NCI-H2171 treated with DMSO at 0.1 percent for 48 hours (cell line): ENCODE data around the gene NFASC.

Source experiments
- DNase-seq: peaks from one replicate; lab custom pipeline; 2025; lab: John Stamatoyannopoulos, UW

NFASC gene

DNA sequence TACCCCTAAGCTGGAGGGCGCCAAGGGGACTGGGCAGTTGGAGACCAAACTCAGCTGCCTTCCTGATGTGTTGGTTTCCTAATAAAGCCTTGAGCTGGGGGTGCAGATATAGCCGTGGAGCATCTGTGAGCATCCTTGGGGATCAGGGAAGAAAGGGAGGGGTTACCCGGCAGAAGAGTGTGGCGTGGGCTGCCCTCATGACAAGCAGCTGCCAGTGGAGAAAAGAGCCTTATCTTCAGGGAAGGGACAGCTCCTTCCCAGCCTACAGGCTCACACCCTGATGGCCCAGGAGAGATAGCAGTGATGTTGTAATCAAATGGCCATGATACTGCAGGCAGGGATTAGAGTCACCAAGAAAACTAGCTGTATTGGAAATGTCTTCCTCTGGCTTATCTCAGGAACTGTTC lies 10.8 kb upstream of the NFASC start:
- DNase-seq = peak; percentile 23

DNA sequence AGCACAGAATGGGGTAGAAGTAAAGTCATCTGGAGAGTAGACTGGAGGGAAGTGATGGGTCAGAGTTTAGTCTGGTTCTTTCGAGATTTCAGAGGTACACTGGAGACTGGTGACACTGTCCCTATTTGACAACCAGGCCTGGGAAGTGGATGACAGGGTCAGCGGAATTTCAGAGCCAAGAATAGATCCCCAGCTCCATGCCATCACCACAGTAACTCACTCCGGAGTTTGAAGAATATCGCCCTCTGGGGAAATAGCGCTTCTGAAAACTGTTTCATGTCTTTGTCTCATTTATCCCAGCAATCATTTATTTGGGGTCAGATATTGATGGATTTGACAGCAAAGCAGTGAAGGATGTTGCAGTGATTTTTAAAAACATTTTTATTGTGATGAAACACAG lies 7.6 kb upstream of the NFASC start:
- no peak for DNase-seq

GRCh38 chr1:204863730-204864129 lies 6.9 kb upstream of the NFASC start:
- no peak for DNase-seq

- DNase-seq = no peak
These were observed 4.5 kb upstream of the NFASC start for GRCh38 chr1:204866051-204866596.

- peak; percentile 23 for DNase-seq
These were observed 3.5 kb upstream of the NFASC start for GRCh38 chr1:204867203-204867602.

DNA sequence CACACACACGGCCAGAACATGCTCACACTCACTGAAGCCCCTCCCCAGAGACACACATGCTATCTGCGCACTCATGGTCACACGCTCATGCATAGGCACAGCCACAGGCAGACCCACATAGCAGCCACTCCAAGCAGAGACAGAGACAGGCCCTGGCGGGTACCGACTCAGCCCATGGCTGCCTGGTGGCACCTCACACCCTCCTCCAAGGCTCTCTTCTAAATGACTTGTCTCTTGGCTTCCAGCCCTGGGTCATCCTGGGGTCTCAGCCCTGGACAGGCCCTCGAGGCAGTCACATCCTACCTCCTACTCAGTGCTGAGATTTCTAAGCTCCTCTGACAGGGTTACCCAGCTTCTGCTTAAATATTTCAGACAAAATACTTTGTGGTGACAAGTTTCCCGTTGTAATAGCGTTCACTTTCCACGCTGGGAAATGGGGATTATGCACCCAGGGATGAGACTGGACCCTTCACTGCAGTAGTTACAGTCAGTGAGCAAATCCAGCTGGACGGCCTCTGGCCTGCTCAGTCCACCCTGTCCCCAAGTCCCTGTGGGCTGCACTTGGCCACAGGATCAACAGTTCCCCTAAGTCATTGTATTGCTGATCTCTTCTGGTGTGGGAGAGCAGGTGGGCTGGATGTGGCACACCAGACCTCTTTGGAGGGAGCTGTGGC lies 2.9 kb upstream of the NFASC start:
- DNase-seq = no peak

- no peak for DNase-seq
These were observed 2.3 kb upstream of the NFASC start for GRCh38 chr1:204868340-204868700.

DNA sequence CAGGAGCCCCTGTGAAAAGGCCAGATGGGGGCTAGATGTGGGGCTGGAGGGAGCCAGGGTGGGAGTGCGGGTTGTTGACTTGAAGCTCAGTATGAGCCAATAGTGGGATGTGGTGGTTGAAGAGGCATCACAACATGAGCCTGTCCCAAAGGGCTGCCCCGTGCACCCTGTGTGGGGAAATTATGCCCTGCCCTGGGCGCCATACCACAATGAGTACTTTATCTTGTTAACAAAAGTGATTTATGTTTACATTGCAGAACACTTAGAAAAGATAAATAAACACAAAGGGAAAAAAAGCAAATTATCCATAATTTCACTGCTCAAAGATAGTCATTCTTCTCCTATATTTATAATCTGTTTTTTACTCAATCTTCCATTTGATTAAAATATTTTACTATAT lies 1.6 kb upstream of the NFASC start:
- DNase-seq = no peak

DNA sequence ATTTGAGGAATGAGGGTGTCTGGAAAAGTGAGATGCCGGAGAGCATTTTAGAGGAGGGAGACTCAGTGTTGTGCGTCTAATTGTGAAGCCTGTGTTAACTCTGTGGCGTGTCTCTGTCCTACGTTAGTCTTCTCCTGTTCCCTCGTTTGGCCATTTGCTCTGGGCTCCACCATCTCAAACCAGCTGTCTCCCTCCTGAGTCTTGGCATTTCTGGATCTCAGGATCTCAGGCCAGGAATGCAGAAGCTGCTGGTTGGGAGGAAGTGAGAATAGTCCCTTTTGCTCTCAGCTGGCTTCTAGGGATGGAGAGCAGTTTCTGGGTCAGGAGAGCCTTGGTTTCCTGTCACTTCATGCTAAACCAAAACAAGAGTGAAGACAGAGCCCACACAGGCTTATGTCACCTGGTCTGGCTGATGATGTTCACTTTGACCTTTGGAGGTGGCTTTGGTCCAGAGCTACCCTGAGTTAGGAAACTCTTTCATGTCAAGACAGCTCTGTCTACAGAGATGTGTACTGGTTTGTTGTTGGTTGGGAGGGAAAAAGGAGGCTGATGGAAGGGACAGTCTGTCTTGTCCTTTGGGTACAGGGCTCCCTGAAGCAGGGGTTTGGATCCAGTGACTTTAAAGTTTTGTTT lies 859 bp downstream of the NFASC start:
- DNase-seq = no peak

- DNase-seq = no peak
These were observed 1.7 kb downstream of the NFASC start for GRCh38 chr1:204872262-204872881.

DNA sequence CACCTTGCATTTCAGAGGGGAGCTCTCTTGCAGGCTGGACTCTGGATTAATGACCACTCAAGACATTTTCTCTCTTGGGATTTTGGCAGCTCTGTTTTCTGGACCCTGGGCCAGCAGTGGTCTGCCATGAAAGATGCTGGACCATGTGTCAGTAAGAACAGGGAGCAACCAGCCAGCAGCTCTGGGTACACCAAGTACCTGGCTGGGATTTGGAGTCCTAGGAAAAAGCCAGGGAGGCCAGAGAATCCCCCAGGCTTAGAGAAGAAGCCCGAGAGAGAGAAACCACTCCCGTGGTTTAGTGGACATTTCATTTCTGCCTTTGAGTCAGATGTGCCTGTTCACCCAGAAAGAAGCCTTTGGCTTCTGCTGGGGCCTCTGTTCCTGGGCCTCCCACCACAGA lies 2.5 kb downstream of the NFASC start:
- DNase-seq = no peak

DNA sequence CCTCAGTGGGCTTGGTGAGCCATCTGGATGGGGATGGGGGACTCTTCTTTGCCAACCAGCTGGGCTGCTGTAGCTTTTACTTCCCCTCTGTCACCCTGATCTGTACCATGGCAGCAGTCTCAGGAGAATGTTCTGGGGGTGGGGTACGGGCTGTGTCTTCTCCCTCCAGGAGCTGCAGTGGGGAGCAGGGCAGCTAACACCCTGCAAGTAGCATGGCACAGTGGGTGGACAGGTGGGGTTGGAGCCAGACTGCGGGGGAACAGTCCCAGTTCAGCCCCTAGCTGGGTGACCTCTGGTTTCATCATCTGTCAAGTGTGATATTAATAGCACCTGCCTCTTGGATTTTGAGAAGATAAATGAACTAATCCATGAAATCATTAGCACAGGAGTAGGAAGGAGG lies 3.1 kb downstream of the NFASC start:
- DNase-seq = peak; percentile 18

DNA sequence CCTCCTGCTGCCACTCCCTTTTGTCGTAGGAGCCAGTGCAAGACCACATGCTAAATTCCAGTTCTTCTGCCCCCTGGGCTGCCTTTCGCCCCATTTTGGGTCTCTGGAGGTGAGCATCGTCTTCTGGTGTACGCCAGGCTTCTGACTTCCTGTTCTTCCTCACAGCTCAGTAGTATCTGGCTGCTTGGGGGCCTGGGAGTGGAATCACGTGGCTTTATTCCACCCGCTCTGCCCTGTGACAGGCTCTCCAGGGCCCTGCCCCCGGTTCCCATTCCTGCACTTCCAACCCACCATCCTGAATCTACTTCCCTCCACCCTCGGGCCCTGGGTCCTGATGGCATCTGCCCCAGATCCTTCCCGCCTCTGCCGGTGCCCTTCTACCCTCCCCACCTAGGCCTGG lies 3.6 kb downstream of the NFASC start:
- no peak for DNase-seq

DNA sequence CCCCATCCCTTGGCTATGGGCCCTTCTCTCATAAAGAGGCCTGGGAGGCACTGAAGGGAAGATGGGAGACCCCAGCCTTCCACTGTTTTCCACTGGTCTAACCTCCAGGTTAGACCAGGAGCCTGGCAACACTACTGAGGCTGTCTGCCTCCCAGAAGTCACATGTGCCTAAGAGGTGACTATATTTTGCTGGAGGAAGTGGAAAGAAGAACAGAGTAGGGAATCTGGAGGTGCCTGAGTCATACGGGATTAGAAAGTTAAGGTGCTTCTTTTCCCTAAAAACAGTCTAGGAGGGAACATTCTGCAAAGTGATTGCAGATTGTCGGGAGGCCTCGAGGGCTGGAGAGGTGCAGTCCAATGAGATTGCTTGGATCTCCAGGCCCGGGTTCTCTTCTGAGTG lies 4.6 kb downstream of the NFASC start:
- DNase-seq = no peak

DNA sequence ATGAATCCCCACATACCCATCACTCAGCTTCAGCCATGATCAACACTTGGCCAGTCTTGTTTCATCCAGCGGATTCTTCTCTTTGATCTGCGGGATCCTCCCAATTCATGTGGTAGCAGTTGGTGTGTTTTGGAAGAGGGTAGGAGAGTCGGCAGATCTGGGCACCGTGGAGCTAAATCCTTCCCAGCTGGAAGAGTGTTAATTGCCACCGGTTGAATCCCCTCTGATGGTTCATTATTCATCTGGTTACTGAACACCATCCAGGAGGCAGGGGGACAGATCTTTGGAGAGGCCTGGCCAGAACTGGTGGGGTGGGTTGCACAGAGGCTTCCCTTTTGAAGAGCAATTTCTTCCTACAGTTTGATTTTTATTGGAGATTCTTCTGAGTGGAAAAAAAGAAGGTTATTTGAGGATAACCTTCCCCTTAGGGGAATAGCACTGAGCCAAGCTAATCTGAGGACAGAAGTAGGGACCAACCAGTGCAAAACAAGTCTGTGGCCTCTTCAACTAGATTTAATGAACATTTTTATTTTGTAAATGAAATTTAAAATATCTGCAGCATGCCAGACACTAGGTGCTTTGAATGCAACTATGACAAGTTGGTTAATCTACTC lies 8.1 kb downstream of the NFASC start:
- peak; percentile 39 for DNase-seq

- no peak for DNase-seq
These were observed 8.7 kb downstream of the NFASC start for GRCh38 chr1:204879351-204879750.

DNA sequence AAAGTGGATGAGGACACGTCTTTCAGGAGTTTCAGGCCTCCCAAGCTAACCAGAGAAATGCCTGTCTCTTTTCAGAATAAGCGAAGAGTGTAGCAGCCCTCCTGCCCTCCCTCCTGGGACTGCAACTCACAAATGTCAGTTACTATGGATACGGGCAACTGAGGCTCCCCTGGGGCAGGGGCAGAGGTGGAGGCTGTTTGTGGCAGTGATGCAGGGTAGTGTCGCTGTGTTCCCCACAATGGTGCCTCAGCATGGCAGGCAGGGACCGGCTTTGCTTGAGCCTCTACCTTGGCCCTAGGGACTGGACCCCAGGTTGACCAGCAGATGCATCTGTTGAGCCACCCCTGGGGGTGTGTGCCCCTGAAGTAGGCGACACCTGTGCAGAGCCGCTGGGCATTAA lies 10.2 kb downstream of the NFASC start:
- peak; percentile 51 for DNase-seq

- no peak for DNase-seq
These were observed 11.8 kb downstream of the NFASC start for GRCh38 chr1:204882479-204882878.

GRCh38 chr1:204883405-204883804 lies 12.7 kb downstream of the NFASC start:
- DNase-seq = no peak

DNA sequence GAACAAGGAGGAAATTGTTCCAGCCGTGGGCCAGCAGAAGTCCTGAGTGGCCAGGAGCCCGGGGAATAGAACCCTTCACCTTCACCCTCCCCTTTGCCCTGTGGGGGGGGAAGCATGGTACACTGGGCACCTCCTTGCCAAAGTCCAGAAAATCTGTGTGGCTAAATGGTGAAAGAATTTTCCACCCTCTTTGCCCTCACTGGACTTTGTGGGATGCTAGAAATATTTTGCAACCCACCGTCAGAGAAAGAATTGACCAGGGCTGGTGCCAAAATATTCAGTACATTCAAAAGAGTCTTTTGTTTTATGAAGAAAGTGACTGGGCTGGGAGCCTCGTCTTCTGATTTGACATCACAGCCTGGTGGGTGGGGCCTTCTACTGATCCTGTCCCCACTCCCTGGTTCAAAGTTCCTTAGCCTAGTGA lies 14.6 kb downstream of the NFASC start:
- DNase-seq = no peak

DNA sequence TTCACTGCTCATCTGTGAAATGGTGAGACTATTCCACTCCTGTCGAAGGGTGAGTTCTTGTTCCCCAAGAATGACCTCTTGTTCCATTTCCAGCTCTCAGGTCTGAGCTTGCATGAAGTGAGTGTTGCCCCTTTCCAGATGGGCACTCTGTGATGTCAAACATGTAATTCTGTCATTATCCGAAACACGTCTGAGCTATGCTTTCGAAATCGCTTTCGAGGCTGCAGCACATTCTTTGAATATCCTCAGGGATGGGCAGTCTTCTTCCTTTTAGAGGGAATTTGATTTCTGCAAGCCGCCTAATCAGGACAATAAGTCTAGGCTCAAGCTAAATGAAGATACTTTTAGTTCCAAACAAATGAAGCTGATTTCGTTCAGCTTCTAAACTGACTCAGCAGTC lies 15.1 kb downstream of the NFASC start:
- DNase-seq = no peak

DNA sequence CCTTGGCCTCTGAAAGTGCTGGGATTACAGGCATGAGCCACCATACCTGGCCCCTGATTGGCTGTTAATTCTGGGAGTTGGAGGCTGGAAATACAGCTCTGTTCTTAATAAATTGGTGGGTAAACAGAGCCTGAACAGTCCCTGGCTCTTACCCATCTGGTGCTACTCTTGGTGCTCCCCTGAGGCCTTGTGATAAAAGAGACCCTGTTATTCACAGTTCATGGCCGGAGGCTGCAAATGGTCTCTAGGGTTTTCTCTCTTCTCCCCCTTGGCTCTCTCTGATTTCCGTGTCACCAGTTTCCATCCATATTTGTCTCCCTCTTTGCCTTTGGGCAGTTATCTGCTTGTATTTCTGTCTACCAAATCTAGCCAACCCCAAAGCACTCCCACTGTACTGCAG lies 17.2 kb downstream of the NFASC start:
- peak; percentile 96 for DNase-seq

DNA sequence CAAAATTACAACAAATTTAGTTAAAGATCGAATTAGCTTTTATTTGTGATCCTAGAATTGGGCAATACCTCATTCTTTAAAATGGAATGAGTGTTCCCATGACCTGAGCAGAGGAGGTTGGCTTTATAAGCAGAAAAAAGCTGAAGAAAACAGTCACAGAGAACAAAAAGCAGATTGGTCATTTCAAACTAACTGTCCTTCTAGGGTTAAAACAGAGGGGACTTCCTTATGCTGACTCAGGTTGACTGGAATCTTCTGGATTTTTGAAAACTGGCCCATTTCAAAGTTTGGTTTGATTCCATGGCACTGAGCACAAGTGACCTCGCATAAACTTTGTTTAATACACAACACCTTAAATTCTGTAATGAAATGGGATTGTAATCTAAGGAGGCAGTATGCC lies 17.6 kb downstream of the NFASC start:
- DNase-seq = no peak
